ENCODE results near the gene ZMYND12.

Gene ZMYND12

GRCh38 chr1:42418516-42418915 lies 37.3 kb downstream of the ZMYND12 start:
- no peaks in the 10 kb centered on the region for H3K36me3 ChIP-seq (ENCODE audit: control insufficient read depth, insufficient read depth, low read length)
- no peak overlapping the region for H3K4me3 ChIP-seq (ENCODE audit: low read length)
- no peaks in the 10 kb centered on the region for H3K27me3 ChIP-seq (ENCODE audit: control insufficient read depth, insufficient read depth, low read length)
- no peak overlapping the region for H3K9ac ChIP-seq (ENCODE audit: low read length)
- H3K4me1 ChIP-seq (ENCODE audit: control insufficient read depth, insufficient read depth, low read length) = peaks cover 10% of the 10 kb centered on the region
- no peaks in the 10 kb centered on the region for H3K9me3 ChIP-seq (ENCODE audit: control insufficient read depth, low read length)

GRCh38 chr1:42417166-42417565 lies 38.7 kb downstream of the ZMYND12 start:
- Histone ChIP-seq H3K9me3 (ENCODE audit: control insufficient read depth, low read length) (no peaks in the 10 kb centered on the region), H3K36me3 (ENCODE audit: control insufficient read depth, insufficient read depth, low read length) (no peaks in the 10 kb centered on the region), H3K27me3 (ENCODE audit: control insufficient read depth, insufficient read depth, low read length) (no peaks in the 10 kb centered on the region), H3K4me1 (ENCODE audit: control insufficient read depth, insufficient read depth, low read length) (peaks cover 10% of the 10 kb centered on the region), H3K9ac (ENCODE audit: low read length) (no peak overlapping the region), H3K4me3 (ENCODE audit: low read length) (no peak overlapping the region)

GRCh38 chr1:42414551-42415496 lies 41.0 kb downstream of the ZMYND12 start:
- no peaks in the 10 kb centered on the region for H3K27me3 ChIP-seq (ENCODE audit: control insufficient read depth, insufficient read depth, low read length)
- H3K36me3 ChIP-seq (ENCODE audit: control insufficient read depth, insufficient read depth, low read length) = no peaks in the 10 kb centered on the region
- no peak overlapping the region for H3K9ac ChIP-seq (ENCODE audit: low read length)
- no peak overlapping the region for H3K4me3 ChIP-seq (ENCODE audit: low read length)
- no peaks in the 10 kb centered on the region for H3K4me1 ChIP-seq (ENCODE audit: control insufficient read depth, insufficient read depth, low read length)
- H3K9me3 ChIP-seq (ENCODE audit: control insufficient read depth, low read length) = no peaks in the 10 kb centered on the region

- Histone ChIP-seq H3K36me3 (ENCODE audit: control insufficient read depth, insufficient read depth, low read length) (no peaks in the 10 kb centered on the region), H3K9ac (ENCODE audit: low read length) (no peak overlapping the region), H3K27me3 (ENCODE audit: control insufficient read depth, insufficient read depth, low read length) (no peaks in the 10 kb centered on the region), H3K9me3 (ENCODE audit: control insufficient read depth, low read length) (no peaks in the 10 kb centered on the region), H3K4me3 (ENCODE audit: low read length) (no peak overlapping the region), H3K4me1 (ENCODE audit: control insufficient read depth, insufficient read depth, low read length) (no peaks in the 10 kb centered on the region)
These were observed 51.9 kb downstream of the ZMYND12 start for GRCh38 chr1:42403880-42404400.

- no peaks in the 10 kb centered on the region for H3K27me3 ChIP-seq (ENCODE audit: control insufficient read depth, insufficient read depth, low read length)
- H3K4me1 ChIP-seq (ENCODE audit: control insufficient read depth, insufficient read depth, low read length) = no peaks in the 10 kb centered on the region
- no peaks in the 10 kb centered on the region for H3K9me3 ChIP-seq (ENCODE audit: control insufficient read depth, low read length)
- no peak overlapping the region for H3K9ac ChIP-seq (ENCODE audit: low read length)
- no peaks in the 10 kb centered on the region for H3K36me3 ChIP-seq (ENCODE audit: control insufficient read depth, insufficient read depth, low read length)
- no peak overlapping the region for H3K4me3 ChIP-seq (ENCODE audit: low read length)
These were observed 56.3 kb downstream of the ZMYND12 start for GRCh38 chr1:42399315-42400100.

GRCh38 chr1:42392967-42393848 lies 62.6 kb downstream of the ZMYND12 start:
- Histone ChIP-seq H3K27me3 (ENCODE audit: control insufficient read depth, insufficient read depth, low read length) (no peaks in the 10 kb centered on the region), H3K4me3 (ENCODE audit: low read length) (no peak overlapping the region), H3K9me3 (ENCODE audit: control insufficient read depth, low read length) (no peaks in the 10 kb centered on the region), H3K36me3 (ENCODE audit: control insufficient read depth, insufficient read depth, low read length) (no peaks in the 10 kb centered on the region), H3K4me1 (ENCODE audit: control insufficient read depth, insufficient read depth, low read length) (peaks cover 7% of the 10 kb centered on the region), H3K9ac (ENCODE audit: low read length) (no peak overlapping the region)

- Histone ChIP-seq H3K4me3 (ENCODE audit: low read length) (no peak overlapping the region), H3K4me1 (ENCODE audit: control insufficient read depth, insufficient read depth, low read length) (peaks cover 7% of the 10 kb centered on the region), H3K9me3 (ENCODE audit: control insufficient read depth, low read length) (no peaks in the 10 kb centered on the region), H3K9ac (ENCODE audit: low read length) (no peak overlapping the region), H3K27me3 (ENCODE audit: control insufficient read depth, insufficient read depth, low read length) (no peaks in the 10 kb centered on the region), H3K36me3 (ENCODE audit: control insufficient read depth, insufficient read depth, low read length) (no peaks in the 10 kb centered on the region)
These were observed 63.6 kb downstream of the ZMYND12 start for GRCh38 chr1:42392255-42392654.

GRCh38 chr1:42386051-42386450 lies 69.8 kb downstream of the ZMYND12 start:
- H3K4me1 ChIP-seq (ENCODE audit: control insufficient read depth, insufficient read depth, low read length) = peaks cover 2% of the 10 kb centered on the region
- H3K36me3 ChIP-seq (ENCODE audit: control insufficient read depth, insufficient read depth, low read length) = no peaks in the 10 kb centered on the region
- no peak overlapping the region for H3K9ac ChIP-seq (ENCODE audit: low read length)
- no peaks in the 10 kb centered on the region for H3K9me3 ChIP-seq (ENCODE audit: control insufficient read depth, low read length)
- no peak overlapping the region for H3K4me3 ChIP-seq (ENCODE audit: low read length)
- peaks cover 12% of the 10 kb centered on the region for H3K27me3 ChIP-seq (ENCODE audit: control insufficient read depth, insufficient read depth, low read length)

GRCh38 chr1:42385283-42385682 lies 70.5 kb downstream of the ZMYND12 start:
- H3K4me1 ChIP-seq (ENCODE audit: control insufficient read depth, insufficient read depth, low read length) = peaks cover 4% of the 10 kb centered on the region
- peaks cover 14% of the 10 kb centered on the region for H3K27me3 ChIP-seq (ENCODE audit: control insufficient read depth, insufficient read depth, low read length)
- H3K9me3 ChIP-seq (ENCODE audit: control insufficient read depth, low read length) = no peaks in the 10 kb centered on the region
- H3K9ac ChIP-seq (ENCODE audit: low read length) = no peak overlapping the region
- no peaks in the 10 kb centered on the region for H3K36me3 ChIP-seq (ENCODE audit: control insufficient read depth, insufficient read depth, low read length)
- H3K4me3 ChIP-seq (ENCODE audit: low read length) = no peak overlapping the region

- H3K9ac ChIP-seq (ENCODE audit: low read length) = no peak overlapping the region
- no peaks in the 10 kb centered on the region for H3K36me3 ChIP-seq (ENCODE audit: control insufficient read depth, insufficient read depth, low read length)
- H3K4me1 ChIP-seq (ENCODE audit: control insufficient read depth, insufficient read depth, low read length) = peaks cover 4% of the 10 kb centered on the region
- no peaks in the 10 kb centered on the region for H3K9me3 ChIP-seq (ENCODE audit: control insufficient read depth, low read length)
- peak overlapping the region; percentile 46 for H3K4me3 ChIP-seq (ENCODE audit: low read length)
- H3K27me3 ChIP-seq (ENCODE audit: control insufficient read depth, insufficient read depth, low read length) = peaks cover 20% of the 10 kb centered on the region
These were observed 74.5 kb downstream of the ZMYND12 start for GRCh38 chr1:42381280-42381673.

GRCh38 chr1:42380586-42381279 lies 75.1 kb downstream of the ZMYND12 start, which contains the start of gene RIMKLA:
TSS of gene RIMKLA (plus strand) at chr1:42380792. CDS start at chr1:42380935, 143 bp downstream.
- Histone ChIP-seq H3K36me3 (ENCODE audit: control insufficient read depth, insufficient read depth, low read length) (no peaks in the 10 kb centered on the region), H3K4me3 (ENCODE audit: low read length) (peak within 1 kb of the TSS; percentile 46), H3K27me3 (ENCODE audit: control insufficient read depth, insufficient read depth, low read length) (peaks cover 20% of the 10 kb centered on the region), H3K9me3 (ENCODE audit: control insufficient read depth, low read length) (no peaks in the 10 kb centered on the region), H3K9ac (ENCODE audit: low read length) (peak within 1 kb of the TSS; percentile 59), H3K4me1 (ENCODE audit: control insufficient read depth, insufficient read depth, low read length) (peaks cover 4% of the 10 kb centered on the region)

Measured in mucosa of stomach (tissue), 1 donor.